Smooth muscle cell (in vitro differentiated cells): ENCODE data around the gene APOF. TPM values are rescaled to one million over a fixed set of nuclear protein-coding genes. Genes with fewer than 3 reads are reported as not detected.
"Not testable (repeated sequence)": the region's sequence is repeated elsewhere in the genome, so short reads cannot be mapped to it uniquely, and the experiment has no call there.

Source experiments
- DNase-seq: peaks from one replicate; lab custom pipeline; 2025; ENCODE audit not compliant: unreplicated experiment; lab: John Stamatoyannopoulos, UW
- H2AFZ ChIP-seq: fragments of 200-600 bp; sonication (generic); 2 replicates; pipeline ENCODE4 v1.6.0; 2016; ENCODE audit warnings: antibody characterized with exemption, low read depth, mild to moderate bottlenecking
- H3F3A ChIP-seq: fragments of 200-600 bp; sonication (generic); 2 replicates; pipeline ENCODE4 v1.6.0; 2017; ENCODE audit warnings: antibody characterized with exemption, low read depth
- H3K27ac ChIP-seq: fragments of 200-600 bp; sonication (generic); 2 replicates; pipeline ENCODE4 v1.5.1; 2016; ENCODE audit warnings: low read depth, mild to moderate bottlenecking
- H3K27me3 ChIP-seq: fragments of 200-600 bp; sonication (generic); 2 replicates; pipeline ENCODE4 v1.6.1; 2016; ENCODE audit warnings: low read depth, mild to moderate bottlenecking
- H3K36me3 ChIP-seq: fragments of 200-600 bp; sonication (generic); 2 replicates; pipeline ENCODE4 v1.5.1; 2016; ENCODE audit warnings: low read depth
- H3K4me1 ChIP-seq: fragments of 200-600 bp; sonication (generic); 2 replicates; pipeline ENCODE4 v1.5.1; 2016; ENCODE audit warnings: low read depth
- H3K4me2 ChIP-seq: fragments of 200-600 bp; sonication (generic); 2 replicates; pipeline ENCODE4 v1.6.0; 2016; ENCODE audit warnings: mild to moderate bottlenecking
- H3K4me3 ChIP-seq: fragments of 200-600 bp; sonication (generic); 2 replicates; pipeline ENCODE4 v1.5.1; 2016; ENCODE audit warnings: mild to moderate bottlenecking
- H3K79me2 ChIP-seq: fragments of 200-600 bp; sonication (generic); 2 replicates; pipeline ENCODE4 v1.6.0; 2016; ENCODE audit warnings: low read depth, mild to moderate bottlenecking
- H3K9ac ChIP-seq: fragments of 200-600 bp; sonication (generic); 2 replicates; pipeline ENCODE4 v1.6.0; 2016; ENCODE audit warnings: low read depth
- H3K9me3 ChIP-seq: fragments of 200-600 bp; sonication (generic); replicated peaks from 2 replicates; pipeline ENCODE4 v1.5.1; 2016; ENCODE audit warnings: low read depth
- H4K20me1 ChIP-seq: fragments of 200-600 bp; sonication (generic); 2 replicates; pipeline ENCODE4 v1.6.0; 2016; ENCODE audit warnings: low read depth
- WGBS: methylation state at CpG from one replicate; pipeline ENCODE4 v1.1.7; 2016; ENCODE audit warnings: low lambda C conversion rate; 5-methylcytosine and 5-hydroxymethylcytosine counted together
- polyA plus RNA-seq: library from polyadenylated mRNA; unstranded; fragments of >200 nt; fragmentation: Nextera tagmentation; extraction: Ambion mirVana; gene quantifications from 2 replicates; pipeline ENCODE4 v1.2.1, GENCODE V29; 2016
- total RNA-seq: library from RNA; depleted of rRNA; stranded (reverse); fragments of >200 nt; gene quantifications from 2 replicates; pipeline ENCODE4 v1.2.3, GENCODE V29; 2014
- TF ChIP-seq, protein P1 (sequence below): fragments of 200-600 bp; sonication (generic); IDR thresholded peaks from 2 replicates; pipeline ENCODE4 v1.5.1; 2017; ENCODE audit warnings: borderline replicate concordance, mild to moderate bottlenecking, antibody characterized with exemption; ENCODE audit not compliant: insufficient read depth, poor library complexity, severe bottlenecking

Gene APOF
- total and polyA plus RNA-seq, 2 experiments from 2014 or later = not detected

DNA sequence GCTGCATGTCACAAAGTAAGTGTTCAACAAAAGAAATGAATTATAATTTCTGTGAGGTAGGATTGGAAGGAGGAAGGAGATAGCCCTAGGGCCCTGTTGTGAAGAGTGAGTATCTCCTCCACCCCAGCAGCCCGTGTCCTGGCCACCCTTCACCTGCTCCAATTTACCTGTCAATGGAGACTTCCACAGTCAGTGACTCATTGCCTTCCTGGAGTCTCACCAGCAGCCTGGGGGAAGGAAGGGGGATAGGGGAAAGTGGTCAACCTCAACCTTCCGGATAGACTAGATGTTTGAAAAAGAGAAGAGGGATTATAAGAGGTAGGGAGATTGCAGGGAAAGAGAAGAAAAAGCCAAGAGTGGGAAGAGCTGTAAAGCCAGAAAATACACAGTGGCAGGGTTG, 12.0 kb downstream of the APOF start:
- DNase-seq = no peak
- no peak overlapping the region for H3K4me3 ChIP-seq
- H3F3A ChIP-seq = no peaks in the 10 kb centered on the region
- peaks cover 23% of the 10 kb centered on the region for H3K36me3 ChIP-seq
- H3K4me1 ChIP-seq = no peaks in the 10 kb centered on the region
- no peaks in the 10 kb centered on the region for H3K9me3 ChIP-seq
- H3K9ac ChIP-seq = no peak overlapping the region
- no peak overlapping the region for H3K4me2 ChIP-seq
- peaks cover 6% of the 10 kb centered on the region for H4K20me1 ChIP-seq
- no peak overlapping the region for H3K27ac ChIP-seq
- 60% methylated on average over 2 of the region's 2 CpGs for WGBS
- H3K27me3 ChIP-seq = no peaks in the 10 kb centered on the region
- H2AFZ ChIP-seq = no peak overlapping the region
- TF ChIP-seq, protein P1, sequence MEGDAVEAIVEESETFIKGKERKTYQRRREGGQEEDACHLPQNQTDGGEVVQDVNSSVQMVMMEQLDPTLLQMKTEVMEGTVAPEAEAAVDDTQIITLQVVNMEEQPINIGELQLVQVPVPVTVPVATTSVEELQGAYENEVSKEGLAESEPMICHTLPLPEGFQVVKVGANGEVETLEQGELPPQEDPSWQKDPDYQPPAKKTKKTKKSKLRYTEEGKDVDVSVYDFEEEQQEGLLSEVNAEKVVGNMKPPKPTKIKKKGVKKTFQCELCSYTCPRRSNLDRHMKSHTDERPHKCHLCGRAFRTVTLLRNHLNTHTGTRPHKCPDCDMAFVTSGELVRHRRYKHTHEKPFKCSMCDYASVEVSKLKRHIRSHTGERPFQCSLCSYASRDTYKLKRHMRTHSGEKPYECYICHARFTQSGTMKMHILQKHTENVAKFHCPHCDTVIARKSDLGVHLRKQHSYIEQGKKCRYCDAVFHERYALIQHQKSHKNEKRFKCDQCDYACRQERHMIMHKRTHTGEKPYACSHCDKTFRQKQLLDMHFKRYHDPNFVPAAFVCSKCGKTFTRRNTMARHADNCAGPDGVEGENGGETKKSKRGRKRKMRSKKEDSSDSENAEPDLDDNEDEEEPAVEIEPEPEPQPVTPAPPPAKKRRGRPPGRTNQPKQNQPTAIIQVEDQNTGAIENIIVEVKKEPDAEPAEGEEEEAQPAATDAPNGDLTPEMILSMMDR = no peak
- no peaks in the 10 kb centered on the region for H3K79me2 ChIP-seq

DNA sequence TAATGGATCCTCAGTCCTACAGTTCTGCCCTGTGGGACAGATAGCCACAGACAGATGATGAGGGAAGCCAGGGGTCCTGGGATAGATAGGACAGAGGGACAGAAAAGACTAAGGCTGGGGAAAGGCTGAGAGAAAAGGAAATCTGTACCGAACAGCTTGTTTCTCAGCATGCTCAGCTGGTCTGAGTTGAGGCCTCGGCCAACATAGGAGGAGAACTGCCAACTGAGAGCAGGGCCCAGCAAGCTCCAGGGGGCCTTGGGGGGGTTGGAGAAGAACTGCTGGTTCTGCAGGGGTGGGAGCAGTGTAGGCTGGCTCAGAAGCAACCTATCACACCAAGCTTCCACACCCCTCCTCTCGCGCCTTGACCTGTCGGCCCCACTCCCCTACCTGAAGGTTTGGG, 13.9 kb downstream of the APOF start:
- peaks cover 15% of the 10 kb centered on the region for H3K36me3 ChIP-seq
- peaks cover 3% of the 10 kb centered on the region for H4K20me1 ChIP-seq
- no peaks in the 10 kb centered on the region for H3K4me1 ChIP-seq
- H3K9ac ChIP-seq = no peak overlapping the region
- DNase-seq = no peak
- H3K79me2 ChIP-seq = no peaks in the 10 kb centered on the region
- no peak overlapping the region for H2AFZ ChIP-seq
- no peak overlapping the region for H3K27ac ChIP-seq
- TF ChIP-seq, protein P1 = no peak
- H3K9me3 ChIP-seq = no peaks in the 10 kb centered on the region
- H3F3A ChIP-seq = no peaks in the 10 kb centered on the region
- no peak overlapping the region for H3K4me2 ChIP-seq
- no peaks in the 10 kb centered on the region for H3K27me3 ChIP-seq
- WGBS = 97% methylated on average over 5 of the region's 5 CpGs
- no peak overlapping the region for H3K4me3 ChIP-seq

DNA sequence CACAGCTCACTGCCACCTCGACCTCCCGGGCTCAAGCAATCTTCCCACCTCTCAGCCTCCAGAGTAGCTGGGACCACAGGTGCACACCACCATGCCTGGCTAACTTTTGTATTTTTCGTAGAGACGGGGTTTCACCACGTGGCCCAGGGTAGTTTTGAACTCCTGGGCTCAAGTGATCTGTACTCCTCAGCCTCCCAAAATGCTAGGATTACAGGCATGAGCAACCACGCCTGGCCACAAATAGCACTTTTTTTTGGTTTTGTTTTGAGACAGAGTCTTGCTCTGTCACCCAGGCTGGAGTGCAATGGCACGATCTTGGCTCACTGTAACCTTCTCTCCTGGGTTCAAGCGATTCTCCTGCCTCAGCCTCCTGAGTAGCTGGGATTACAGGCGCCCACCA, 15.4 kb downstream of the APOF start:
- H3K79me2 ChIP-seq, H3K4me3 ChIP-seq, H3K27ac ChIP-seq, H3K4me1 ChIP-seq, H4K20me1 ChIP-seq, H3K9me3 ChIP-seq, H2AFZ ChIP-seq, H3K27me3 ChIP-seq, H3K4me2 ChIP-seq, H3F3A ChIP-seq, H3K9ac ChIP-seq, DNase-seq: not testable (repeated sequence)
- WGBS = 97% methylated on average over 9 of the region's 9 CpGs
- H3K36me3 ChIP-seq = peaks cover 15% of the 10 kb centered on the region

DNA sequence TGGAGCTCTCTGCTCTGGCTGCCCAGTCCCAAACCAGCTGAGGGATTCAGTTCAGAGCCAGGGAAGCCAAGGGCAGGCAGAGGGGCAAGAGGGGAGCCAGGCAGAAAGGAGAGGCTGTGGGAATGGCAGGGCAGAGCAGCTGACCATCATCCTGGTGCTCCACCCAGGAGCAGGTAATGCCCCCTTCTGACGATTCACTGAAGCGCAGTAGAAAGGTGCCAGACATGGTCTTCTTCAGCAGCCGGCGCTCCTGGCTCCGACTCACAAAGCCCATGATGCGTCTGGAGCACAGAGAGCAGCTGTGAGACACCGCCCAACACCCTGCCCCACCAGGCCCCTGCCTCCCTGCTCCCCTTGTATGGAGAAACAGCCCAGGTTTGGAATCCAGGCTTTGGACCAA, 16.0 kb downstream of the APOF start:
- Histone ChIP-seq H3K4me3 (no peak overlapping the region), H3K4me1 (no peaks in the 10 kb centered on the region), H3K79me2 (no peaks in the 10 kb centered on the region), H2AFZ (no peak overlapping the region), H3K9me3 (no peaks in the 10 kb centered on the region), H3F3A (no peaks in the 10 kb centered on the region), H3K9ac (no peak overlapping the region), H3K4me2 (no peak overlapping the region), H3K27me3 (no peaks in the 10 kb centered on the region), H3K27ac (no peak overlapping the region), H4K20me1 (no peaks in the 10 kb centered on the region), H3K36me3 (peaks cover 15% of the 10 kb centered on the region)
- DNase-seq = no peak
- 91% methylated on average over 7 of the region's 7 CpGs for WGBS
- TF ChIP-seq, protein P1 = no peak

DNA sequence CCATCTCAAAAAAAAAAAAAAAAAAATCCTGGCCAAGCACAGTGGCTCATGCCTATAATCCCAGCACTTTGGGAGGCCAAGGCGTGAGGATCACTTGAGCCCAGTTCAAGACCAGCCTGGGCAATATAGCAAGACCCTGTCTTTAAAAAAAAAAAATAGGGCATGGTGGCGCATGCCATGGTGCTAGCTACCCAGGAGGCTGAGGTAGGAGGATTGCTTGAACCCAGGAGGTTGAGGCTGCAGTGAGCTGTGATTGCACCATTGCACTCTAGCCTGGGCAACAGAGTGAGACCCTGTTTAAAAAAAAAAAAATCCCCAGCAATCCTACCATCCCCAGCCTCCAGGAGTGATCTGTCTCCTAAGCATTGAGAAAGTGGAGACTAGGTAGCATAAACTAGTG, 20.4 kb downstream of the APOF start:
- WGBS = 97% methylated on average over 2 of the region's 2 CpGs
- H3K36me3 ChIP-seq, H3K27me3 ChIP-seq, DNase-seq, H3F3A ChIP-seq, H3K4me2 ChIP-seq, H3K4me1 ChIP-seq, H3K9me3 ChIP-seq, H3K27ac ChIP-seq, H3K79me2 ChIP-seq, H3K4me3 ChIP-seq, H3K9ac ChIP-seq, H2AFZ ChIP-seq, H4K20me1 ChIP-seq: not testable (repeated sequence)
